Panc1 (cell line): ENCODE data around the gene RRN3. TPM values are rescaled to one million over a fixed set of nuclear protein-coding genes. Genes with fewer than 3 reads are reported as not detected.
"Not testable (repeated sequence)": the region's sequence is repeated elsewhere in the genome, so short reads cannot be mapped to it uniquely, and the experiment has no call there.

Experiments
- ATAC-seq: fragments of 200-7000 bp; cut with Tn5 transposase; 2 replicates; pipeline ENCODE4 v1.9.1; 2020; ENCODE audit warnings: mild to moderate bottlenecking, moderate library complexity
- BruUV-seq: library from RNA; stranded (reverse); fragments of 400-500 nt; replicated peaks from 2 replicates; lab custom pipeline; 2021; lab: Mats Ljungman, UMichigan
- CTCF ChIA-PET: fragments of 300-600 bp; sonication (Branson Sonifier 250); formaldehyde crosslinking; loops from one replicate; lab custom pipeline; 2022; ENCODE audit warnings: antibody characterized with exemption; lab: Charles Lee
- POLR2A ChIA-PET: fragments of 300-600 bp; sonication (Branson Sonifier 250); formaldehyde crosslinking; loops from one replicate; lab custom pipeline; 2022; ENCODE audit warnings: antibody characterized with exemption; lab: Charles Lee
- DNase-seq: peaks from one replicate; pipeline ENCODE4 v3.0.0-alpha.2; 2010; ENCODE audit warnings: low read depth, low spot score
- H3K27ac ChIP-seq: 2 replicates; pipeline ENCODE4 v1.5.1; 2011; ENCODE audit warnings: mild to moderate bottlenecking, low read length, inconsistent platforms
- H3K27me3 ChIP-seq: fragments of 200-500 bp; sonication (Bioruptor generic); 2 replicates; pipeline ENCODE4 v1.6.0; 2014; ENCODE audit warnings: low read length, inconsistent platforms; ENCODE audit not compliant: control insufficient read depth, insufficient read depth
- H3K36me3 ChIP-seq: fragments of 200-500 bp; sonication (Bioruptor generic); 2 replicates; pipeline ENCODE4 v1.5.1; 2014; ENCODE audit warnings: inconsistent platforms, mild to moderate bottlenecking, low read length, moderate library complexity; ENCODE audit not compliant: control insufficient read depth, insufficient read depth
- H3K4me1 ChIP-seq: 2 replicates; pipeline ENCODE4 v1.5.1; 2011; ENCODE audit warnings: inconsistent platforms, mild to moderate bottlenecking, low read length, moderate library complexity; ENCODE audit not compliant: control insufficient read depth, insufficient read depth
- H3K4me3 ChIP-seq, 2 experiments: 2 replicates each; pipeline ENCODE4 v1.5.1; 2011 to 2012; ENCODE audit warnings: low read depth in 2 of 2, low read length in 2 of 2, mild to moderate bottlenecking in 2 of 2, inconsistent platforms in 1 of 2, moderate library complexity in 1 of 2
- H3K9me3 ChIP-seq: fragments of 200-500 bp; sonication (Bioruptor generic); 2 replicates; pipeline ENCODE4 v1.5.1; 2014; ENCODE audit warnings: low read depth, mild to moderate bottlenecking, inconsistent platforms, low read length, moderate library complexity; ENCODE audit not compliant: control insufficient read depth, insufficient read depth
- in situ Hi-C: cut with HindIII; loops from 2 replicates; pipeline ENCODE4 v1.10.0; 2016; ENCODE audit warnings: low sequenced_read_pairs, low pct_unique_long_range_greater_than_20kb
- intact Hi-C: fragments of 100-400 bp; cut with micrococcal nuclease; formaldehyde crosslinking; loops from one replicate; pipeline ENCODE4 v1.10.0; 2022; ENCODE audit not compliant: unreplicated experiment
- total RNA-seq: library from RNA; stranded (reverse); gene quantifications from one replicate; pipeline ENCODE4 v1.2.1, GENCODE V29; 2021; ENCODE audit not compliant: unreplicated experiment

The RRN3 gene
- total RNA-seq, 1 experiment from 2014 or later, result 66.0 TPM

DNA sequence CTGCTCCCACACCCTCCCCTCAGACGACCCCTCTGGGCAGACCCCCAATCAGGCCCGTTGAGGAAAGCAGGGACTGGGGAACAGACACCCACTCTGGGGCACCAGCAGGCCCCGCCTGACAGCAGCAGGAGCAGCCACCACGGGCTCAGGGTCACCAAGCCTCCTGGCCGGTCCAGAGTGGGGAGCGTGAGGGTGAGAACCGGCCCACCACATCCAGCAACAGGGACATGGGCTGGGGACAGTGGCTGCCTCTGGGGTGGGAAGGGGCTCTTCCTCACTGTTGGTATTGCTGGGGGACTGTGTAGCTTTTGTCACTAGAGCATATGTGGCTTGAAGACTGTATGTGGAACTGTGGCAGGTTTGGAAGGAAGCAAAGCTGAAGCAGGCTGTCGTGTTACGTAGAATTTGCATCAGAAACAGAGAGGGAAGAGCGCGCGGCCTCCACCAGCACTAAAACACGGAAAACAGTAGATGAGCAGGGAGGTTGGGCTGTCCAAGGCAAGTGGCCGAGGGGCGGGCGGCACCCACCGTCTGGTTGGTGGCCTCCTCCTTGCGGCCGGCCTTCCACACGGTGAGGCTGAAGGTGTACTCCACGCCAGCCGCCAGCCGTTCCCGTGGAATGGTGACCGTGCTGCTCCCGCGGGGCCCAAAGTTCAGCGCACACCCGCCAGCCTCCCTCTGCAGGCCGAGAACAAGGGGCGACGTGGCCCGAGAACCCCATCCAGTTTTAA lies 40.8 kb upstream of the RRN3 start:
- CTCF ChIA-PET, BruUV-seq, in situ Hi-C loops, H3K4me3 ChIP-seq, H3K27me3 ChIP-seq, H3K36me3 ChIP-seq, intact Hi-C loops, H3K9me3 ChIP-seq, DNase-seq, H3K27ac ChIP-seq, POLR2A ChIA-PET, H3K4me1 ChIP-seq: not testable (repeated sequence)
- ATAC-seq, result peak; percentile 82

DNA sequence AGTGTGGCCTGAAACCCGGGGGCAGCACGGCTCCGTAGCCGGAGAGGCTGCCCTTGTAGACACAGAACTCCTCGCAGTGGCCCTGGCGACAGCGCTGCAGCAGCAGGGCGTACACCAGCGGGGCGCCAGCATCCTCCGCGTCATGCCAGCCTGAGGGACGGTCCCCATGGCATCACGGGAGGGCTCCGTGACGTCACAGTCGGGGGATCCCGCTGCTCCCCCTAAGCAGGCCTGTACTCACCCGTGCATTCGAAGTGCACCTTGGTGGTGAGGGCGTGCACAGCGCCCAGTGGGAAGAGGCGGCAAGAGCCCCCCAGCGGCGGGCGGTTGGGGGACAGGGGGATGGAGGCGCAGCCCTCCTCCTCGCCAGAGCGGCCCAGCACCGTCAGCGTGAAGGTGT lies 39.5 kb upstream of the RRN3 start:
- ATAC-seq, DNase-seq, H3K9me3 ChIP-seq, BruUV-seq, H3K4me3 ChIP-seq, intact Hi-C loops, in situ Hi-C loops, H3K27me3 ChIP-seq, CTCF ChIA-PET, H3K36me3 ChIP-seq, H3K27ac ChIP-seq, H3K4me1 ChIP-seq, POLR2A ChIA-PET: not testable (repeated sequence)

DNA sequence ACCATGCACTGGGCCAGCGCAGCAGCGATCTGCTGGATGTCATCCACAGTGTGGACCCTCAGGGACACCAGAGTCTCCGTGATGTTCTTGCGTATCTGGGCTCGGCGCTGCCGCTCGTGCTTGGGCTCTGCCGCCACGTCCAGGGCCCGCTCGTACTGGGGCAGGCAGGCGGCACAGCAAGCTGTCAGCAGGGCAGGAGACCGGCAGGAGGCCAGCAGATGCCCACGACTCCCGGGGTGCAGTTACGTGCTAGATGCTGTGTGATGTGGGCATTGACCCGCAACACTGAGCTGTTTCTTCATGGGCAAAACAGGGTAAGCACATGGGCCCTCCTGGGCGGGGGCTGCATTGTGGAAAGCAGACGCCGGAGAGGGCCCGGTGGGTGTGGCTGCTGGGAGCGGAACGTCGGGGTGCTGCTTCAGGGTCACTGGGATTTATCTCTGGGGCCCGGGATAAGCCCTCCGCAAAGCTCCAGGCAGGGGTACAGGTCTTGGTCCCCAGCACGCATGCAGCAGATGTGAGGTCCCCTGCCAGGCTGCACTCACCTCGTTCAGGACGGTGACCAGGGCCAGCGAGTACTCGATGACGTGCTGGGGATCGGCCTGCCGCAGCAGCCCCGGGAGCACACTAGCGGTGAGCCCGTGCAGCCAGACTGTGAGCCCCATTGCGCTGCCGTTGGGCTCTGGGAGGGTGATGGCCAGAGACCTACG lies 38.8 kb upstream of the RRN3 start:
- POLR2A ChIA-PET, ATAC-seq, H3K36me3 ChIP-seq, H3K4me1 ChIP-seq, in situ Hi-C loops, H3K27me3 ChIP-seq, H3K4me3 ChIP-seq, CTCF ChIA-PET, H3K9me3 ChIP-seq, BruUV-seq, intact Hi-C loops, DNase-seq, H3K27ac ChIP-seq: not testable (repeated sequence)

DNA sequence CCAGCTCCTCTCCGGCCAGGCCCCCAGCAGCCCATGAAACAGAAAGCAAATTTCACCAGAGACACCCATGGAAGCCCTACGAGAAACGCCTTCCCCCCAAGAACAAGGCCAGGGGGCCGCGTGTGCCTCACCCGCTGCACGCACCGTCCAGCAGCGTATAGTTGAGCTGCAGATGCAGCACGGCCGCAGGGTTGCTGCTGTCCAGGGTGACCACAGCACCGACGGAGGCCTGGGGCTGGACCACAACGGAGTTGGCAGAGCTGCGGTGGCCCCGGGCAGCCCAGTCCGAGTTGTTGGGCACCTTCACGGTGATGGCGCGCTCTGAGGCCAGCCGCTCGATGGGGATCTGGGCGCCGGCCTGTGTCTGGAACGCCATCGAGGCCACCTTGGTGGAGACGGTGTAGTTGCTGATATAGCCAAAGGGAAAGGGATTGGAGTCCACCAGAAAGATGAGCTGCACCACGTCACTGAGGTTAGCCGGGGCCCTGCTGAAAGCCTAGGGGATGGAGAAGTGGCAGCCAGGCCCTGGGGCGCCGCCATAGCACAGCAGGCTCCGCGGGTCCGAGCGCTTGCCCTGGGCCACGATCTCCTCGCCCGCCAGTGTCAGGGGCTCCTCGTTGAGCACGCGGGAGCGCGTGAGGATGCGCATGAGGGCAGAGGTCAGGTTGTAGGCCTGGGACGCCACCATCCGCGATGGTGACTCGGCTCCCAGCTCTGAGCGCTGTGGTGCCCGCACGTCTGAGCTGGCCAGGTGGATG lies 37.0 kb upstream of the RRN3 start:
- intact Hi-C loops, H3K36me3 ChIP-seq, H3K4me1 ChIP-seq, in situ Hi-C loops, H3K27ac ChIP-seq, CTCF ChIA-PET, H3K4me3 ChIP-seq, POLR2A ChIA-PET, ATAC-seq, H3K27me3 ChIP-seq, H3K9me3 ChIP-seq, BruUV-seq, DNase-seq: not testable (repeated sequence)

DNA sequence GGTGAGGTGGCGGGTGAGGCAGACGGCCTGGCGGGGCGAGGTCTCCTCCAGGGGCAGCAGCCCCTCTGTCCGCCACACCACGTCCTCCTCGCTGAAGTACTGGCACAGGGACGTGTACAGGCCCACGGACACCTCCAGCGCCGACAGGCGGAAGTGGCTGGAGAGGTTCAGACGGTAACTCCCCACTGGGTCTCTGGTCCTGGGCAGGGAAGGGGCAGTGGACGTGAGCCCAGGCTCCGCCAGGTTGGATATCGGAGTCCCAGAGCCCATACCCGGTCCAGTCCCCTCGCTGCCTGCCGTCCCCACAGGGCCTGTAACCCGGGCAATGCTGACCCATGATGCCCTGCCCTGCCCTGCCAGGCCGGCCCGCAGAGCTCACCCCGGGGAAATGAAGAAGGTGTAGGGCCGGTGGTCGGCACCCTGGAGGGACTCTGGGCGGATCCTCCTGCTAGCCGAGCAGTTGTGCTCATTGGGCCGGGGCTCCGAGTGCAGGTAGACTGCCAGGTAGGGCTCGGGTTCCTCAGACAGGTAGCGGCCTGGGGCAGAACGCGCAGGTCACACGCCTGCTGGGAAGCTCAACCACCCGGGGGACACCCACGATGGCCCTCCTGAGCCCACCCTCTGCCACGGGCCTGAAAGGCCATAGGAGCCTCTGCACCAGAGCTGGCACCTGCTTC lies 36.3 kb upstream of the RRN3 start:
- DNase-seq, H3K4me1 ChIP-seq, H3K4me3 ChIP-seq, H3K27ac ChIP-seq, in situ Hi-C loops, H3K9me3 ChIP-seq, H3K27me3 ChIP-seq, CTCF ChIA-PET, BruUV-seq, intact Hi-C loops, ATAC-seq, H3K36me3 ChIP-seq, POLR2A ChIA-PET: not testable (repeated sequence)

DNA sequence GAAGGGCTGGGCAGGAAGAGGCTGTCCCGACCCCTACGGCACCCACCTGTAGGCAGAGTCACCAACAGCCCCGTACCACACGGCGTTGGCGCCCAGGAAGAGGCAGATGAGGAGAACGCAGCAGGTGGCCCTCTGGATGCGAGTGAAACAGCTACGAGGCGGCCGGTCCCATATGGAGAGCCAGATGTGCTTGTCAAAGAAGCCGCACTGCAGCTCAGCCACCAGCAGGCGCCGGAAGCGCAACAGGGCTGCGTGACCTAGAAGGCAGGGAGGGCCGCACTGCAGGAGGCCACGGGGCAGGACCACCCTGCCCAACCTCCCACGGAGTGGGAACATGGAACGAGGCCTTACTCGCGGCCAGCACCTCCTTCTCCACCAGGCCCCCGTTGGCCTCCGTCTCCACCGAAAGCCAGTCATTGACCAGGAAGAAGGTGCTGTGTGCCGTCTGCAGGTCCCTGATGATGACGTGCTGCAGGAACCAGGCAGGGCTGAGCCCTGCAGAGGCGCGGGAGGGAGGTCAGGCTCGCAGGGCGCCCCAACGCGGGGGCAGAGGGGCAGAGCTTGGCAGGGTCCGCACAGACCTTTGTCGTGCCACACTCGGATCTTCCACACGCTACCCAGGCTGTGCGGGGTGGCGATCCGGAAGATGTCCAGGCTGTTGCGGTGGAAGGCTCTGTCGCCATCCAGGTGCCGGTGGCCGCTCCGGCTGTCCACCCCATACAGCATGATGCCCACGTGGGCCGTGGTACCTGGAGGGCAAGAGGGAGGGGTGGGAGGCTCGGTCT lies 33.8 kb upstream of the RRN3 start:
- H3K27ac ChIP-seq, POLR2A ChIA-PET, BruUV-seq, ATAC-seq, DNase-seq, CTCF ChIA-PET, in situ Hi-C loops, H3K4me1 ChIP-seq, H3K36me3 ChIP-seq, H3K4me3 ChIP-seq, intact Hi-C loops, H3K27me3 ChIP-seq, H3K9me3 ChIP-seq: not testable (repeated sequence)
